ENCODE results near the gene MAML1. TPM values are rescaled to one million over a fixed set of nuclear protein-coding genes. Genes with fewer than 3 reads are reported as not detected.
A peak's percentile ranks its signal among the peaks of the same experiment; 100 is the strongest.

MAML1 gene
- total and polyA plus RNA-seq, 2 experiments from 2014 or later, result 5.8 to 9.5 TPM

- in situ Hi-C loops (cut with MboI), result no loop called here
- peaks cover 5% of the 10 kb centered on the region for H3F3A ChIP-seq (ENCODE audit: insufficient read depth)
- no peaks in the 10 kb centered on the region for H4K20me1 ChIP-seq (ENCODE audit: insufficient read depth)
- no peak overlapping the region for H3K9ac ChIP-seq
- peaks cover 39% of the 10 kb centered on the region for H3K79me2 ChIP-seq (ENCODE audit: insufficient read depth)
- H3K27me3 ChIP-seq (replicated peaks; ENCODE audit: insufficient read depth), result no peaks in the 10 kb centered on the region
- no peak for DNase-seq
- H3K27ac ChIP-seq, result no peak overlapping the region
- H2AFZ ChIP-seq, result no peak overlapping the region
- peaks cover 17% of the 10 kb centered on the region for H3K4me1 ChIP-seq (ENCODE audit: insufficient read depth)
- no peaks in the 10 kb centered on the region for H3K9me2 ChIP-seq (ENCODE audit: insufficient read depth)
- TF ChIP-seq EZH2phosphoT487 (IDR thresholded peaks at IDR 0.05; ENCODE audit: insufficient read depth, low read depth) (no peak), EZH2 (IDR thresholded peaks at IDR 0.05; ENCODE audit: insufficient read depth, poor library complexity, severe bottlenecking) (no peak)
- no peaks in the 10 kb centered on the region for H3K9me3 ChIP-seq (ENCODE audit: low read depth)
- H3K36me3 ChIP-seq (ENCODE audit: low read depth), result peaks cover 9% of the 10 kb centered on the region; the same call in 1 of the 2 replicates
- 80% methylated on average over 12 of the region's 12 CpGs for WGBS, 2 experiments (ENCODE audit: low coverage in 1 of 2, low lambda C conversion rate in 2 of 2, missing lambda C conversion rate in 2 of 2)
- no peak overlapping the region for H3K4me3 ChIP-seq
- no peak overlapping the region for H3K4me2 ChIP-seq (ENCODE audit: unreplicated experiment)
These were observed 68.1 kb downstream of the MAML1 start for GRCh38 chr5:179800696-179801201.

GRCh38 chr5:179801304-179802206 lies 68.9 kb downstream of the MAML1 start:
- in situ Hi-C loops (cut with MboI), result no loop called here
- no peak overlapping the region for H3K4me2 ChIP-seq (ENCODE audit: unreplicated experiment)
- H3K9me3 ChIP-seq (ENCODE audit: low read depth), result no peaks in the 10 kb centered on the region
- peaks cover 39% of the 10 kb centered on the region for H3K79me2 ChIP-seq (ENCODE audit: insufficient read depth)
- H3F3A ChIP-seq (ENCODE audit: insufficient read depth), result peaks cover 5% of the 10 kb centered on the region
- H3K4me3 ChIP-seq, result no peak overlapping the region
- TF ChIP-seq EZH2 (IDR thresholded peaks at IDR 0.05; ENCODE audit: insufficient read depth, poor library complexity, severe bottlenecking) (no peak), EZH2phosphoT487 (IDR thresholded peaks at IDR 0.05; ENCODE audit: insufficient read depth, low read depth) (no peak)
- WGBS, 2 experiments (ENCODE audit: low coverage in 1 of 2, low lambda C conversion rate in 2 of 2, missing lambda C conversion rate in 2 of 2), result 86 to 87% methylated on average over 51 to 67 of the region's 67 CpGs
- no peaks in the 10 kb centered on the region for H4K20me1 ChIP-seq (ENCODE audit: insufficient read depth)
- peaks cover 17% of the 10 kb centered on the region for H3K4me1 ChIP-seq (ENCODE audit: insufficient read depth)
- no peak overlapping the region for H3K27ac ChIP-seq
- H3K27me3 ChIP-seq (replicated peaks; ENCODE audit: insufficient read depth), result no peaks in the 10 kb centered on the region
- H2AFZ ChIP-seq, result no peak overlapping the region
- H3K9ac ChIP-seq, result no peak overlapping the region
- H3K9me2 ChIP-seq (ENCODE audit: insufficient read depth), result no peaks in the 10 kb centered on the region
- no peak for DNase-seq
- peaks cover 9% of the 10 kb centered on the region; the same call in 1 of the 2 replicates for H3K36me3 ChIP-seq (ENCODE audit: low read depth)

GRCh38 chr5:179802207-179802883 lies 69.7 kb downstream of the MAML1 start:
- no peak overlapping the region for H3K27ac ChIP-seq
- H3K9me3 ChIP-seq (ENCODE audit: low read depth), result no peaks in the 10 kb centered on the region
- in situ Hi-C loops (cut with MboI), result no loop called here
- no peak overlapping the region for H3K9ac ChIP-seq
- no peaks in the 10 kb centered on the region for H4K20me1 ChIP-seq (ENCODE audit: insufficient read depth)
- H3K79me2 ChIP-seq (ENCODE audit: insufficient read depth), result peaks cover 39% of the 10 kb centered on the region
- no peaks in the 10 kb centered on the region for H3K27me3 ChIP-seq (replicated peaks; ENCODE audit: insufficient read depth)
- DNase-seq, result peak; percentile 37
- H2AFZ ChIP-seq, result no peak overlapping the region
- no peaks in the 10 kb centered on the region for H3F3A ChIP-seq (ENCODE audit: insufficient read depth)
- TF ChIP-seq EZH2phosphoT487 (IDR thresholded peaks at IDR 0.05; ENCODE audit: insufficient read depth, low read depth), result no peak
- no peak for TF ChIP-seq EZH2 (IDR thresholded peaks at IDR 0.05; ENCODE audit: insufficient read depth, poor library complexity, severe bottlenecking)
- H3K4me3 ChIP-seq, result no peak overlapping the region
- H3K4me1 ChIP-seq (ENCODE audit: insufficient read depth), result peaks cover 17% of the 10 kb centered on the region
- 91 to 92% methylated on average over 17 to 19 of the region's 19 CpGs for WGBS, 2 experiments (ENCODE audit: low coverage in 1 of 2, low lambda C conversion rate in 2 of 2, missing lambda C conversion rate in 2 of 2)
- H3K36me3 ChIP-seq (ENCODE audit: low read depth), result peaks cover 8% of the 10 kb centered on the region; the same call in 1 of the 2 replicates
- H3K9me2 ChIP-seq (ENCODE audit: insufficient read depth), result no peaks in the 10 kb centered on the region
- H3K4me2 ChIP-seq (ENCODE audit: unreplicated experiment), result no peak overlapping the region

- H3K79me2 ChIP-seq (ENCODE audit: insufficient read depth), result peaks cover 39% of the 10 kb centered on the region
- 82 to 88% methylated on average over 9 to 11 of the region's 11 CpGs for WGBS, 2 experiments (ENCODE audit: low coverage in 1 of 2, low lambda C conversion rate in 2 of 2, missing lambda C conversion rate in 2 of 2)
- H2AFZ ChIP-seq, result no peak overlapping the region
- no peaks in the 10 kb centered on the region for H3K9me2 ChIP-seq (ENCODE audit: insufficient read depth)
- H3K4me3 ChIP-seq, result no peak overlapping the region
- no peak for DNase-seq
- no peaks in the 10 kb centered on the region for H3K27me3 ChIP-seq (replicated peaks; ENCODE audit: insufficient read depth)
- H4K20me1 ChIP-seq (ENCODE audit: insufficient read depth), result no peaks in the 10 kb centered on the region
- no peaks in the 10 kb centered on the region for H3K9me3 ChIP-seq (ENCODE audit: low read depth)
- peaks cover 17% of the 10 kb centered on the region for H3K4me1 ChIP-seq (ENCODE audit: insufficient read depth)
- no peak overlapping the region for H3K9ac ChIP-seq
- H3K27ac ChIP-seq, result no peak overlapping the region
- in situ Hi-C loops (cut with MboI), result no loop called here
- no peaks in the 10 kb centered on the region for H3F3A ChIP-seq (ENCODE audit: insufficient read depth)
- TF ChIP-seq EZH2phosphoT487 (IDR thresholded peaks at IDR 0.05; ENCODE audit: insufficient read depth, low read depth) (no peak), EZH2 (IDR thresholded peaks at IDR 0.05; ENCODE audit: insufficient read depth, poor library complexity, severe bottlenecking) (no peak)
- peaks cover 5% of the 10 kb centered on the region; the same call in 1 of the 2 replicates for H3K36me3 ChIP-seq (ENCODE audit: low read depth)
- H3K4me2 ChIP-seq (ENCODE audit: unreplicated experiment), result no peak overlapping the region
These were observed 70.4 kb downstream of the MAML1 start for GRCh38 chr5:179802950-179803562.

All from GM23248 (cell line).